HepG2 (cell line): ENCODE measurements around the gene DNPH1. TPM values are rescaled to one million over a fixed set of nuclear protein-coding genes. Genes with fewer than 3 reads are reported as not detected.

ENCODE experiments used
- AHR ChIP-seq: IDR thresholded peaks from 2 replicates; pipeline ENCODE4 v1.6.1; 2018; ENCODE audit warnings: missing genetic modification reagents, missing compliant biosample characterization
- ATRX ChIP-seq: sonication (generic); formaldehyde crosslinking; IDR thresholded peaks from 2 replicates; pipeline ENCODE4 v1.4.0; 2020; ENCODE audit warnings: missing genetic modification reagents, borderline replicate concordance
- BORCS8-MEF2B ChIP-seq: sonication (generic); formaldehyde crosslinking; IDR thresholded peaks from 2 replicates; pipeline ENCODE4 v1.8.0; 2022; ENCODE audit warnings: mild to moderate bottlenecking, missing genetic modification reagents
- HES4 ChIP-seq: sonication (generic); formaldehyde crosslinking; IDR thresholded peaks from 2 replicates; pipeline ENCODE4 v1.9.0; 2021; ENCODE audit warnings: mild to moderate bottlenecking, missing genetic modification reagents, borderline replicate concordance
- HNRNPLL ChIP-seq: fragments of 200-400 bp; formaldehyde crosslinking; IDR thresholded peaks from 2 replicates; pipeline ENCODE4 v1.6.1; 2017; ENCODE audit warnings: mild to moderate bottlenecking, low read depth, low read length; ENCODE audit not compliant: poor library complexity, severe bottlenecking
- IRF9 ChIP-seq: sonication (generic); formaldehyde crosslinking; IDR thresholded peaks from 2 replicates; pipeline ENCODE4 v1.8.0; 2022; ENCODE audit warnings: missing genetic modification reagents, mild to moderate bottlenecking, borderline replicate concordance
- NCOR1 ChIP-seq: fragments of 200-600 bp; sonication (generic); IDR thresholded peaks from 2 replicates; pipeline ENCODE4 v1.7.0; 2017; ENCODE audit warnings: antibody characterized with exemption, low read length, borderline replicate concordance
- TIGD3 ChIP-seq: sonication (generic); formaldehyde crosslinking; IDR thresholded peaks from 2 replicates; pipeline ENCODE4 v1.5.1; 2020; ENCODE audit warnings: mild to moderate bottlenecking, missing genetic modification reagents, borderline replicate concordance
- YEATS4 ChIP-seq: sonication (generic); formaldehyde crosslinking; IDR thresholded peaks from 2 replicates; pipeline ENCODE4 v1.4.0; 2020; ENCODE audit warnings: missing genetic modification reagents, borderline replicate concordance
- ZNF432 ChIP-seq: sonication (generic); formaldehyde crosslinking; IDR thresholded peaks from 2 replicates; pipeline ENCODE4 v1.5.0; 2020; ENCODE audit warnings: missing genetic modification reagents, mild to moderate bottlenecking, borderline replicate concordance
- ZNF510 ChIP-seq: sonication (generic); formaldehyde crosslinking; IDR thresholded peaks from 2 replicates; pipeline ENCODE4 v1.4.0; 2020; ENCODE audit warnings: low read depth, mild to moderate bottlenecking, missing genetic modification reagents
- ZNF512 ChIP-seq: sonication (generic); formaldehyde crosslinking; IDR thresholded peaks from 2 replicates; pipeline ENCODE4 v1.4.0; 2020; ENCODE audit warnings: mild to moderate bottlenecking, missing genetic modification reagents
- ZNF609 ChIP-seq: sonication (generic); formaldehyde crosslinking; IDR thresholded peaks from 2 replicates; pipeline ENCODE4 v1.4.0; 2020; ENCODE audit warnings: mild to moderate bottlenecking, missing genetic modification reagents, borderline replicate concordance
- ZNF850 ChIP-seq: sonication (generic); formaldehyde crosslinking; conservative IDR thresholded peaks from 2 replicates; pipeline ENCODE4 v1.9.0; 2021; ENCODE audit warnings: mild to moderate bottlenecking, missing genetic modification reagents
- polyA plus RNA-seq, 8 experiments: library from polyadenylated mRNA; depleted of rRNA in 3 of 8; stranded (reverse) in 7 of 8; unstranded in 1 of 8; fragments of >200 nt; fragmentation: Illumina TruSeq in 4 of 8; extraction: Trizol in 4 of 8; gene quantifications; 2 replicates each; pipeline versions ENCODE4 v1.2.1 to v1.2.3, GENCODE V29; 2011 to 2016; ENCODE audit warnings: low read depth in 4 of 8, missing spikeins in 1 of 8, mixed read lengths in 1 of 8; ENCODE audit not compliant: insufficient read depth in 1 of 8
- total RNA-seq, 5 experiments: library from RNA; depleted of rRNA; stranded (reverse); fragments of >200 nt; fragmentation: Illumina TruSeq; extraction: Trizol; gene quantifications; 2 replicates each; pipeline ENCODE4 v1.2.3, GENCODE V29; 2016; ENCODE audit warnings: low read depth in 1 of 5

Gene DNPH1
- total and polyA plus RNA-seq, 2 of the 13 experiments (the other 11 are each of a cell fraction or from before 2014, with no cell fraction given) = 56.5 to 75.1 TPM

GRCh38 chr6:43276577-43277305 is 47.5 kb upstream of the DNPH1 start (continued):
- TF ChIP-seq ZNF609 (CRISPR knock-in tag) (peak; percentile 71), HNRNPLL (no peak), NCOR1 (peak; percentile 66), BORCS8-MEF2B (CRISPR knock-in tag) (peak; percentile 64; the same call in 1 of the 2 replicates), YEATS4 (CRISPR knock-in tag) (peak; percentile 25; the same call in 1 of the 2 replicates), AHR (CRISPR knock-in tag) (0 out of 2 replicates have a peak, but pooled peaks have one; percentile 23), HES4 (CRISPR knock-in tag) (no peak; the same call in 1 of the 2 replicates), TIGD3 (CRISPR knock-in tag) (no peak), ATRX (CRISPR knock-in tag) (no peak), ZNF510 (CRISPR knock-in tag) (0 out of 2 replicates have a peak, but pooled peaks have one; percentile 55), IRF9 (CRISPR knock-in tag) (no peak; the same call in 1 of the 2 replicates), ZNF432 (CRISPR knock-in tag) (no peak), ZNF850 (CRISPR knock-in tag) (no peak), ZNF512 (no peak)
